GDM1 (cell line): ENCODE results near the gene CST4.
"Not testable (repeated sequence)": the region's sequence is repeated elsewhere in the genome, so short reads cannot be mapped to it uniquely, and the experiment has no call there.

ENCODE experiments used
- DNase-seq: peaks from one replicate; lab custom pipeline; 2025; lab: John Stamatoyannopoulos, UW

CST4 gene, protein sequence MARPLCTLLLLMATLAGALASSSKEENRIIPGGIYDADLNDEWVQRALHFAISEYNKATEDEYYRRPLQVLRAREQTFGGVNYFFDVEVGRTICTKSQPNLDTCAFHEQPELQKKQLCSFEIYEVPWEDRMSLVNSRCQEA

DNA sequence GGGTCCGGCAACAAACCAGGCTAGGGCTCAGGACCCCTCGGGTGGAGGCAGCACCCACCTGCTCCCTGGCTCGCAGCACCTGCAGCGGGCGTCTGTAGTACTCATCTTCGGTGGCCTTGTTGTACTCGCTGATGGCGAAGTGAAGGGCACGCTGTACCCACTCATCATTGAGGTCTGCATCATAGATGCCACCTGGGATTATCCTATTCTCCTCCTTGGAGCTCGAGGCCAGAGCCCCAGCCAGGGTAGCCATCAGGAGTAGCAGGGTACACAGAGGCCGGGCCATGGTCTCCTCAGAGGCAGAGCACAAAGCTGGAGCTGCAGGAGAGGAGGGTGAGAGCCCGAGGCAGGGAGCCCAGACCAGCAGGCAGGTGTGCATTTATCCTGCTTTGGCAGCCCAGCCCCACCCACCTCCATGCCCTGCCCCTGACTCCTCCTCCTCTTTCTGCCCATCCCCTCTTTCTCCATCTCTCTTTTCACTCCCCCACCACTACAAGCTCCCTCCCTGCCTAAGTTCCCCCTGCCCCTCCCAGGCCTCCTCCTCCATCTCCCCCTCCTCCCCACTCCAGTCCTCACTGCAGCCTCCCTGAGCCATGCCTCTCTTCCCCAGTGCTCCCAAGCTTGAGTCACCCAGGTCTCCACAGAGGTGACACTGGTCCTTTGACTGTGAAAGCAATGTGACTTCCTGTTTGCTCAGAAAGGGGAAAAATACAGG, at the start of gene CST4:
CST4 (minus strand) TSS at position 355 of the 715 bp plus-strand sequence; CDS start at position 286, 69 bp downstream.
- not testable (repeated sequence) for DNase-seq

DNA sequence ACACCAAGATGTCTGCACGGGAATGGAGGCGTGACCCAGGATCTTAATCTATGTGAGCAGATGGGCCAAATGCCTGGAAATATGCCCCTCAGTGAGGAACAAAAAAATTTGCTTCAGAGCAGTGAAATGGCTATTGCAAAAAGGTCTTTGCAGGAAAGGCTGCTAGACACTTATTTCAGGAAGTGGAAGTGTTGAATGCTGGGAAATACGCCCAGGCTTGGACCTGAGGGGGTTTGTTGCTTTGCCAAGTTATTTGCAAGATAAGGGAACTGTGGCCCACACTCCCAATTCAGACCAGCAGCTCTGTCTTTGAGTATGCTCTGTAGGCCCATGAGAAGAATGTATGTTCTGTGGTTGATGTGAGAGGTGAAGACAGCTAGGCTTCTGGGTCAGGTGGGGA, 46.6 kb upstream of the CST4 start:
- not testable (repeated sequence) for DNase-seq

DNA sequence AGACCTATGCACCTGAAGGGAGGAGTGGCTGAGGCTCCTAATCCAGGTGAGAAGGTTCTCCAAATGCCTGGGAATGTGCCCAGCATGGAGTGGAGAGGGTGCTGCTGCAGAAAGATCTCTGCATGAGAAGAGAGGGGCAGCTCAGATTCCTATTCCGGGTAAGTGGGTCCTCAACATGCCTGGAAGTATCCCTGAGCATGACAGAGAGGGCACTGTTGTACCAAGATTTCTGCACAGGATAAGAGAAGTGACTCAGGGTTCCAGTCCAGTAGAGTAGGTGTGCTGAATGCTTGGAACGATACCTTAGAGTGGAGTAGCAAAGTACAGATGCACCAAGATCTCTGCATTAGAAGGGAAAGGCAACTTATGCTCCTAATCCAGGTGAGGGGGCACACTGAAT, 46.1 kb upstream of the CST4 start:
- not testable (repeated sequence) for DNase-seq

DNA sequence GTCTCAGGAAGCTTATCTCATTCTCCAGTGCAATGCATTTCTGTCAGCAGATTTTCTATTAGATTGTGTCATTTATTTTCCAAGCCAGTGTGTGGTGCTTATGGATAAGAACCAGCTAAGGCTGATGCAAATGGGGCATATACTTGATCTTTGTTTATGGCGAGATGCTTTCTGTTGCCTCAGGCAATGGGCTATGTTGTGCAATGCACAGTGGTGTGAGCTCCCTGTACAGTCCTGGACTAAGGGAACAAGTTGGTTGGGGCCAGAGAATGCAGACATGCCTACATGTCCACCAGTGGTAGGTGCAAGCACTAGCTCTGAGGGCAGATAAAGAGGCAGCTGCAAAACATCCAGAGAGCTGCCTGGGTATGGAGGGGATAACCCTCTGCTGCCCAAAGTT, 45.6 kb upstream of the CST4 start:
- not testable (repeated sequence) for DNase-seq

DNA sequence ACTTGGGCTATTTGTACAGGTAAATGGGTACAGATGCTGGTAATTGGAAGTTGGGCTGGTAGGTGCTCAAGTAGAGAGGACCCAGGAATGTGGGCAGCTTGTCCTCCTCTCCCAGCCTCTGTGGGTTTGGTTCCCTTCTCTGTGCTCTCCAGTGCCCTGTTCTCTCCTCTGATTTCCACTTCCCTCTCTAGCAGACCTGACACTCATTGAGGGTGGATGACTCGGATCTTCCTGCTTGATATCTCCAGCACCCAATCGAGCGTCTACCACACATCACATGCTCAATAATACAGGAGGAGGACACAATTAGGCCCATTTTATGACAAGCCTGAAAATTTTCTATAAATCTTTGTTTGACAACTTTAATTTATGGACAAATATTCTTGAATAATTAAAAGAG, 38.2 kb upstream of the CST4 start:
- DNase-seq = no peak

DNA sequence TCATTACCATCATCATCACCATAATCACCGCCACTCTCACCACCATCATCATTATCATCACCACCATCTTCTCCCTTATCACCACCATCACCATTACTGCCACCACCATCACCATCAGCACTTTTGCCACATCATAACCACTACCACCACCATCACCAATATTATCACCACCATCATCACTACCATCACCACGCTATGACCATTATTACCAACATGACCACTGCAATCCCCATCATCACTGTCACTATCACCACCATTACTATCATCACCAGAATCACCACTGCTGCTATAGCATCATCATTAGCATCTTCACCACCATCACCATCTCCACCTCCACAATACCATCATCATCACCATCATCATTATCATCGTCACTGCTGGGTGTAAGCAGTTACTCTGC, 36.3 kb upstream of the CST4 start:
- DNase-seq = no peak

DNA sequence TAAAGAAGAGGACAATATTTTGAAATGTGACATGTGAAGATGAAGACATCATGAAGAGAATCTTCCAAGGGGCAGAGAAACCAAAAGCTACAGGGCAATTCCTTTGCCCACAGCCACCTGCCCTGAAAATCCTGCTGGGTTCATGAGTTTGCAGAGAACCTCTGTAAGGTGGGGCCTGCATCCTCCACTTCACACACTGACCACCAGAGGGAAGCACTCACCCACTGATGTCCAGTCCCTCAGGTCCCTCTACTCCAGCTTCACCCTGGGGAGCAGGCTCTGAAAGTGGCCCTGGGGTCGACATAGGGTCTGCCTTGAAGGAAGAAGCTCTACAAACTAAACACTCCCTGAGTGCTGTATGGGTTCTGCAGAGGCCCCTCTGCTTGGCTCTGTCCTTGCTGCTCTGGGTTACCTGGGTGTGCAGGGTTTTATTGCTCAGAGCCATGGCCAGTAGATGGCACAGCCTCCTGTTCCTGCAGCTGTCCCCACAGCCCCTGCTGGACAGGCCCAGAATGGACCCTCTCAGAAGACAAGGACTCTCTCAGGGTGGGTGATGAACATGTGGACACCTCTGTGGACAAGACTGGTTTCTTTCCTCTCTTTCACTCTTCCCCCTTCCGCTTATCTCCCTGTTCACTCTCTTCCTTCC, 34.9 kb upstream of the CST4 start:
- DNase-seq = peak; percentile 7

DNA sequence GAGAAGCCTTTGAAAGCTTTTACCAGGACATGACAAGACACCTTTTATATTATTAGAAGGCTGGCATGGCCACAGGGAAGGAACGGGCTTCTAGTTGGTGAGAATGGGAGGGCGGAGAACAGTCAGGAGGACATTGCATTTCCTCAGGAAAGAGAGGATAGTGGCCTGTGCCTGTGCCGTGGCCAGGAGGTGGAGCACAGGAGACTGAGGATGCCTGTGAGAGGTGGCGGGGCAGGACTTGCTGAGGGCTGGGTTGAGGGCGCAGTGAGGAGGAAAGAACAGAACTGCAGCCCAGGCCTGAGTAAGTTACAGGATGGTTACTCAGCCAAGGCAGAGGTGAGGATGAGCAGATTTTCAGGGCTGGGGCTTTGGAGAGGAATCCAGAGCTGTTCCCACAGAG, 34.0 kb upstream of the CST4 start:
- not testable (repeated sequence) for DNase-seq

DNA sequence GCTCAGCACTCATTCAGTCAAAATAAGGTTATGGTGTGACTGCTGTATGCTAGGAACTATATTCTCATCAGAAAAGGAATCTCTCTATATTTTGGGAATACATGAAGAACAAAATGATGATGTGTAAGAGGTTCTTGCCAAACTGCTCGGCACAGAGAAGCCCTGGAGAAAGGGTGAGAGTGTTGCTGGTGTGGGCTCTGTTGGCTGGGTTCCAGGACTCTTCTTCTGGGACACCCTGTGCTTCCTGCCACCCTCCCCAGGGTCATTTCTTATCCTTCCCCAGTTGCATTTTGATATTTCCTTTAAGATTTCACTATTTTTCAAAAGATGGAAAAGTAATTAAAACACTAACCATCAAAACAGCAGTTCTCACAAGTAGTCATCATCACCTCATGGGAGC, 33.1 kb upstream of the CST4 start:
- no peak for DNase-seq

DNA sequence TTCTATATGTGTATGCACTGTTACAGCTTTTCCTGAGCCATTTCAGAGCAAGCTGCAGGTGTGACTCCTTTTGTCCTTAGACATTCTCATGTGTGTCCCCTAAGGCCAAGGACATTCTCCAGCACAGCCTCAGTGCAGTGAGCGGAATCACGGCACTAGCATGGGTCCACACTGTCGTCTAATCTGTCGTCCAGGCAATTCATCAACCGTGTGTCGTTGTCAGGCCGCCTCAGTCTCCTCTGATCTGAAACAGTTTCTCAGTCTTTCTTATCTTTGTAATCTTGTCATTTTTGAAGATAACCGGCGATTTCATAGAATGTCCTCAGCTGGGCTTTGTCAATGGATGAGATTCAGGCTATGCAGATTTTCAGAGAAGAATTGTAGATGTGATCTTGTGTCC, 30.5 kb upstream of the CST4 start:
- not testable (repeated sequence) for DNase-seq

DNA sequence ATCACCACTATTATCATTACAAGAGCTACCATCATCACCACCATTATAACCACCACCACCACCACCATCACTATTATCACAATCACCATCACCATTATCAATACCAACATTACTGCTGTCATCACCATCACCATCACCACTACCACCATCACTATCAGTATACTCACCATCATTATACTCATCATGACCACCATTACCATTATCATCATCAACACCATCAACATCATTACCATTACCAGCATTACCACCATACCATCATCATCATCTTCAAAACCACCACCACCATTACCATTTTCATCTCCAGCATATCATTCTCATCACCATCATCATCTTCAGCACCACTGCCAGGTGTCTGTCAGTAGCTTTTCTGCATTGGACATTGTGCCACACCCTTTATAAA, 22.9 kb upstream of the CST4 start:
- DNase-seq = not testable (repeated sequence)

DNA sequence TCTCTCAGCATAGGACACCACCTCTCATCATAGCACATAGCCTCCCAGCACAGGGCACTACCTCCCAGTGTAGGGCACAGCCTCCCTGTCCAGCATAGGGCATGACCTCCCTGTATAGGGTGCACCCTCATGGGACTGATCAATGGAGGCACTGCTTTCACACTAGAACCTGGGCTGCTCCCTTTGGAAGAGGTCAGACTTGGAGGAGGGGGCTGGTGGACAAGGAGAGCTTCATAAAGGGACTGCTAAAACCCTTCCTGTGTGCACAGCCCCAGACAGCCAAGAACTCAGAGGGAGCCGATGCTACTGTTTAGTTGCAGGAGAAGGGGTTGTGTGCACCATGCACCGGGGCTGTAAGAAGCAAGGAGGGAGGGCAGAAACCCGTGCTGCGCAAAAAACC, 21.9 kb upstream of the CST4 start:
- no peak for DNase-seq

DNA sequence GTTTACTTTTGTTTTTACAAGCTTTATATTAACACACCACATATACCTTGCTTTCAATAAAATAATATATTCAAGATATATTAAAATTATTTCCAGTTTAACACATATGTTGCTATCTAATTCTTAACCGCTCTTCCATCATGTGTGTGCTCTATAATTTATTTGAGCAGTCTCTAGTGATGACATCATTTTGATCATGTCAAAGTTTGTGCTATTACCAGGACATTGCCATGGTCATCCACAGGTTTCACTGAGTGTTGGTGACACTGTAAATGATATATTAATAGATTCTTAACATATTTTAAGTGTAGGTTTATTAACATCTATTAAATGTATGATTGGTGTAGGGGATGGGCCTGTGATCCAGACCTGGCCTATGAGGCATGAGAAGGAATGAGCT, 17.1 kb upstream of the CST4 start:
- DNase-seq = no peak

DNA sequence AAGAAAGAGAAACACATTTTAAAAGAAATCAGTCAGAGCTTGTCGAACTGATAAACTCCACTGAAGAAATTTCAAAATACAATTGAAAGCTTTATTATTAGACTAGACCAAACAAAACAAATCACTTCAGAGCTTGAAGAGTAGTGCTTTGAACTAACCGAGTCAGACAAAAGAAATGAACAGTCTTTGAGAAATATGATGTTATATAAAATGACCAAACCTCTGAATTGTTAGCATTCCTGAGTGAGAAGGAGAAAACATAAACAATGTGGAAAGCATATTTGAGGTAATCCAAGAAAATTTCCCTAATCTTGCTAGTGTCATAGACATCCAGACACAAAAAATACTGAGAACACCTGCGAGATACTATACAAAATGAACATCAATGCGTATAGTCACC, 13.2 kb upstream of the CST4 start:
- DNase-seq = no peak

DNA sequence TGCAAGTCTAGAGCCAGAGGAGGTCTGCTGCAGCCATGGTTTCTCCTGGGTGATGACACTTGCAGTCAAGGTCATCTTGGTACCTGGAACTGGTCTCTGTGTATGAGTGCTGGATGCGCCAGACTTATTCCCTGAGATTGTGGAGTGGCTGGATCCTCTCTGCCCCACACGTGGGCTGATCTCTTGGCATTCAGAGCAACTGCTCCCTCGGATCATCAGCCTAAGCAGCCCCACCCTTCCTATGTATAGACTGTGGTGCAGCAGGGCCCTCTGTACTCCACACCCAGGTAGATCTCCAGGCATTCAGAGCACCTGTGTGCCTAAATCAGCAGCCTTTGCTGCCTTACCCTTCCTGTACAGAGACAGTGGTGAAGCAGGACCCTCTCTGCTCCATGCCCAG, 12.1 kb upstream of the CST4 start:
- no peak for DNase-seq

DNA sequence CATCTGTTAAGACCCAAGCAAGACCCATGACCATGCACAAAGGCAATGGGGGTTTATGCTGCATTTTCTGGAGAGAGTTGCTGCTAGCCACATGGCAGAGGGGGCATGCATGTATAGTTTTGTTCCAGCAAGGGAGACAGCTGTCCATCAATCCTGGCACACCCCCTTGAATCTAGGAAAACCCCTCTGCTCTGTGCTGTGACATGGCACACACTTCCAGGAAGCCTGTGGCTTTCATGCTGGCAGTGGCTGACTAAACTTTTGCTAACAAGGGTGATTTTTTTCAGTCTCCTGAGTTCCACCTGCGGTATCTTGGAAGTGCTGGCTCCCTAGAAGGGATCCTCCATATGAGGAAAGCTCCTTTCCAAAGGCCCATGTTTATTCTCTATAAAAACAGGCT, 9.1 kb upstream of the CST4 start:
- DNase-seq = no peak

DNA sequence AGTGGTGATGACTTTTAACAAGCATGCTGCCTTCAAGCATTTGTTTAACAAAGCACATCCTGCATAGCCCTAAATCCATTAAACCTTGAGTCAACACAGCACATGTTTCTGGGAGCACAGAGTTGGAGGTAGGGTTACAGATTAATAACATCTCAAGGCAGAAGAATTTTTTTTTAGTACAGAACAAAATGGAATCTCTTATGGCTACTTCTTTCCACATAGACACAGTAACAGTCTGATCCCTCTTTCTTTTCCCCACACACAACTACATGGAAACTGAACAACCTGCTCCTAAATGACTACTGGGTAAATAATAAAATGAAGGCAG, 6.2 kb upstream of the CST4 start:
- not testable (repeated sequence) for DNase-seq

DNA sequence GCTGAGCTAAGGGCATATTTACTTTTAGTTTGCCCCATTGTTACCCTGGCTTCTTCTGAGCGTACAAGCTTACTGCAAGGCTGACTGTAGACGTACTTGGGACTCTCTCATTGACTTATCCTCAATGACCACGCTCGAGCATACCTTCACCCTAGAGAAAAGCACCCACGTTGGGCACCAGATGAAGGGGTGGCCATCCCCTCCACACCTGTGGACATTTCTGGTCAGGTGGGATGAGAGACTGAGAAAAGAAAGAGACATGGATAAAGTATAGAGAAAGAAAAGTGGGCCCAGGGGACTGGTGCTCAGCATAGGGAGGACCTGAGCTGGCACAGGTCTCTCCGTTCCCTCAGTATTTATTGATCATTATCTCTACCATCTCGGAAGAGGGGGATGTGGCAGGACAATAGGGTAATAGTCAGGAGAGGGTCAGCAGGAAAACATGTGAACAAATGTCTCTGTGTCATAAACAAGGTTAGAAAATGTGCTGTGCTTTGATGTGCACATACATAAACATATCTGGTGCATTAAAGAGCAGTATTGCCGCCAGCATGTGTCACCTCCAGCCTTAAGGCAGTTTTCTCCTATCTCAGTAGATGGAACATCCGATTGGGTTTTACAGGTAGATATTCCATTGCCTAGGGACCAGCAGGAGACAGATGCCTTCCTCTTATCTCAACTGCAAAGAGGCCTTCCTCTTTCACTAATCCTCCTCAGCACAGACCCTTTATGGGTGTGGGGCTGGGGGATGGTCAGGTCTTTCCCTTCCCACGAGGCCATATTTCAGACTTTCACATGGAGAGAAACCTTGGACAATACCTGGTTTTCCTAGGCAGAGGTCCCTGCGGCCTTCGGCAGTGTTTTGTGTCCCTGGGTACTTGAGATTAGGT, 5.6 kb upstream of the CST4 start:
- not testable (repeated sequence) for DNase-seq

DNA sequence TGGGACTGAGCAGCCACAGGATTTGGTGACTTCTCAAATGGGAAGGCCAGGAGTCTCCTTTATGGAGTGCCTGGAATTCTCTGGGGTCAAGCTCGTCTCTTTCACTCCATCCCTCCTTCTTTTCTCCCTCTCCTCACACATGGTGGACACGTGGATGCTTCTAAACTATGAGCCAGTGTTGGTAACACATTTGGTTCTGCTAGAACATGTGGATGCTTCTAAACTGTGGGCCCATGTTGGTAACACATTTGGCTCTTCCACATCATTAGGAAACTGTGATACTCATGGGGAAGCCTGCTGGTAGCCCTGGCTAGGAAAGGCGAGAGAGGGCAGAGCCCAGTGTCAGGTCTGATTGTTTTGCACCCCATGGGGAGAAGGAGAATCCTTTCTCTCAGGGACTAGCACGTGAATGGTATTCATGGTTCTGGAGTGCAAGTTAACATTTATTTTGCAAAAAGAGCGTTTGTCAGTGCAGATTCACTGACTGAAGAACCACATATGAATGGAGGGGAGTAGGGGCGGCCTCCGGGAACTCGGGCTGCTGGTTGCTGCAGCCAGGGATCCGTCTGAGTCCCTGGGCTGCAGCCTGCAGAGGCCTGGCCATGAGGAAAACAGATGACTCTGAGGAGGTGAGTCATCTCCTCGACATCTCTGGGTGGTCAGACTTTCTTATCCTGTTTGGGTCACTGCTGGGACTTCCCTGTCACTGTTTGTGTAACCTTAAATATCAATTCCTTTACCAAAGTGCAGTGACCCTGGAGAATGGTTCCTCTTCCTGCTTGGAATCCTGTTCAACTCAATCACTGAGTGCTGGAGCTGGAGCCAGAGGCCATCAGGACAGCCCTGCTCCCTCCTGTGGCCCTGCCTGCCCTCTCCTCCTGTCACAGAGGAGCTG, 4.1 kb upstream of the CST4 start:
- DNase-seq = not testable (repeated sequence)

DNA sequence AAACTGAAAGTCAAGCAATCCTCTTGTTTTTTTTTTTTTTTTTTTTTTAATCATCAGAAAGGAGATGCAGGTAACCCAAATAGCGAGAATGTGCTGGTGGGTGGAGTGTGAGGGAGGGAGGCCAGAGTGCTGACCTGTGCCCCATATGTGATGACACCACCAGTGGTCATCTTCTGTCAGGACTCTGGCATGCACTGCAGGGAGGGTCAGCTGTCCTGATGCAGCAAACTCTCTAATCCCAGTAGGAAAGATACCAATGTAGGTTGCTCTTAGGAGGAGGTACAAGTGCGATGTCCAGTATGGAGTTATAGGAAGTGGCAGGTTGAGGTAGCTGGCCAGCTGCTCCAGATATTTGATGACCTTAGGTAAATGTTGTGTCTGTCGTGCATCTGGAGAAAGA, 2.8 kb upstream of the CST4 start:
- DNase-seq = no peak

DNA sequence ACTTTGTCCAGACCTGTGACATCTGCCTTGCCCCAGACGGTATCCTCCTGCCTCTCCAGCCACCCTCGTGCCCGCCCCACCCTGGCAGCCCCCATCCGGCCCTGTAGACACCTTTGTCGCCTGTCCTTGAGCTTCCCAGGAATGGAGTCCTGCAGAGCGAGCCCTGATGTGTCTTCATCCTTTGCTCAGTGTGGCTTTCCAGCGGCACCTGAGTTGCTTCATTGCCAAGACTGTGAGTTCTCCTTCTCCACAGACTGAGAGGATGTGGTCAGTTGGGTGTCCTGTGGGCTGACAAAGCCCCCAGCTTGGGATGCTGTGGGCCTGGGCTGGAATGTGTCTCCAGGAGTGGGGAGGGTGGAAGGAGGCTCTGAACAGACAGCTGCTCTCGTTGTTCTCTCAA, 1.7 kb upstream of the CST4 start:
- DNase-seq = no peak

DNA sequence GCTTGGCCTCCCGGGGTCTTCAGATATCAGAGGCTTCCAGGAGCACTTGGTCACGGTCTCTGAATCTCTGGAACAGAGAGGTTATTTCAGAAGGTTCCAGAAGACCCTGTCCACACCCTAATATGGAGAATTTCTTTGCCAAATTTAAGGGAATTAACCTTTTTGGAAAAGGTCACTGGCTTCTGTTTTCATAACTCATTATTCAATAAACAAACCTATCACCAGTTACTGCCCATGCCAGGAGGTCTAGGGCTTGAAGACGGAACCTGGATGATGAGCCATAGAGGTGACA, 507 bp upstream of the CST4 start:
- DNase-seq = no peak
